Measurements from ENCODE around the gene RAB25. TPM values are rescaled to one million over a fixed set of nuclear protein-coding genes. Genes with fewer than 3 reads are reported as not detected.

RAB25 gene
- total RNA-seq, 3 donors from 2014 or later (not counting 1 experiment from before 2014, with no cell fraction given) = 0.82 TPM; not detected in 2

GRCh38 chr1:156097499-156098178 is 36.7 kb downstream of the RAB25 start:
- H3K4me3 ChIP-seq (ENCODE audit: low read length) = no peak overlapping the region
- H3K9me3 Mint-ChIP-seq = no peaks in the 10 kb centered on the region
- ATAC-seq = peak in 1 of 3 donors; percentile 1

DNA sequence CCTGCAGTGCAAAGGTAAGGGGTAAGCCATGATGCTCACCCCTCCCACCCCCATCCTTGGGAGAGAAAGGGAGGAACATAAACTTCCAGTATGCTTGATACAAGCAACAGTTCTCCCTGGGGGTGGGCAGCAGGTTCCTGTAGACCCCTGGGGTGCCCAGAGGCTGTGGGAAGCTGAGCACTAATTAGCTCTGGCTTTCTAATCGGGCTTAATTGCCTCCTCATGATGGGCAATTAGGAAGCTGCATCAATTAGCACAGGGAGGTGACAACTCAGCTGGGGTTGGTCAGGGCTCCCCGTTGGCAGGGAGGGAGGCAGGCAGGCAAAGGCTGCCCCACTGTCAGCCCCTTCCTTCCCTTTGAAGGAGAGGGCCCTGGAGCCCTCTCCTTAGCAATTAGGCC is 37.8 kb downstream of the RAB25 start:
- H3K27me3 ChIP-seq (ENCODE audit: control insufficient read depth, insufficient read depth, low read length) = no peaks in the 10 kb centered on the region
- Mint-ChIP-seq H3K27ac (peak overlapping the region in 1 of 2 donors; percentile 99), H3K36me3 (no peaks in the 10 kb centered on the region), H3K27me3 (ENCODE audit: low read depth in 2 of 2) (peaks cover 7 to 12% of the 10 kb centered on the region in 2 donors), H3K4me3 (no peak overlapping the region), H3K9me3 (no peaks in the 10 kb centered on the region), H3K4me1 (peaks cover 15 to 46% of the 10 kb centered on the region in 2 donors)
- DNase-seq (no peak), ATAC-seq (no peak)
- no peak overlapping the region for H3K4me3 ChIP-seq (ENCODE audit: low read length)
- no peaks in the 10 kb centered on the region for H3K9me3 ChIP-seq (ENCODE audit: control insufficient read depth, insufficient read depth, low read length)
- 79% methylated on average over 2 of the region's 2 CpGs for WGBS (ENCODE audit: insufficient coverage)
- no peak for TF ChIP-seq CTCF (IDR thresholded peaks at IDR 0.05)
- no peak overlapping the region for H3K27ac ChIP-seq (ENCODE audit: low read length)
- no peaks in the 10 kb centered on the region for H3K36me3 ChIP-seq (ENCODE audit: control insufficient read depth, insufficient read depth, low read length)
- peaks cover 32% of the 10 kb centered on the region for H3K4me1 ChIP-seq (ENCODE audit: control insufficient read depth, insufficient read depth, low read length)
- intact Hi-C loops (cut with micrococcal nuclease) = no loop called here

More at GRCh38 chr1:156097499-156098178, 36.7 kb downstream of the RAB25 start:
- H3K27ac ChIP-seq (ENCODE audit: low read length) = peak overlapping the region; percentile 85
- H3K4me1 ChIP-seq (ENCODE audit: control insufficient read depth, insufficient read depth, low read length) = peaks cover 25% of the 10 kb centered on the region
- Mint-ChIP-seq H3K36me3 (no peaks in the 10 kb centered on the region), H3K4me3 (no peak overlapping the region), H3K4me1 (peaks cover 15 to 36% of the 10 kb centered on the region in 2 donors), H3K27me3 (ENCODE audit: low read depth in 2 of 2) (peaks cover 7 to 9% of the 10 kb centered on the region in 2 donors), H3K27ac (peak overlapping the region; percentile 92 to 99)
- no peaks in the 10 kb centered on the region for H3K36me3 ChIP-seq (ENCODE audit: control insufficient read depth, insufficient read depth, low read length)
- H3K9me3 ChIP-seq (ENCODE audit: control insufficient read depth, insufficient read depth, low read length) = no peaks in the 10 kb centered on the region
- no peaks in the 10 kb centered on the region for H3K27me3 ChIP-seq (ENCODE audit: control insufficient read depth, insufficient read depth, low read length)
- intact Hi-C loops (cut with micrococcal nuclease) = loop anchor here (1.0 kb wide), 2 partner anchors 9 to 17 kb away; partner anchors contain the start of gene LMNA
- peak in 1 of 2 donors; percentile 60 for DNase-seq
- no peak for TF ChIP-seq CTCF (IDR thresholded peaks at IDR 0.05)
- 76% methylated on average over 4 of the region's 9 CpGs for WGBS (ENCODE audit: insufficient coverage)

DNA sequence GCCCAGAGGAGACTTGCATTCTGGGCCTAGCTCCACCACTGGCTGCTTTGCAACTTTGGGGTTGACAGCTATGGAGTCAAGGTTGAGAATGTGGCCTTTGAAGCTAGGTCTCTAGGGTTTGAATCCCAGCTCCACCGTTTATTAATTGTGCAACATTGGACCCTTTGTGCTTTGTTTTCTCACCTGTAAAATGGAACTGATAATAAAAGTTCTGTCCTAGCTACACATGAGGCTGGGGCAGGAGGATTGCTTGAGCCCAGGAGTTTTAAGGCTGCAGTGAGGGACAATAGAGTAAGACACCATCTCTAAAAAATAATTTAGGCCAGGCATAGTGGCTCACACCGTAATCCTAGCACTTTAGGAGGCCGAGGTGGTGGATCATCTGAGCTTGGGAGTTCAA is 38.3 kb downstream of the RAB25 start:
- Mint-ChIP-seq H3K4me3 (no peak overlapping the region), H3K9me3 (no peaks in the 10 kb centered on the region), H3K27ac (peak overlapping the region in 1 of 2 donors; percentile 99), H3K36me3 (no peaks in the 10 kb centered on the region), H3K27me3 (ENCODE audit: low read depth in 2 of 2) (peaks cover 7 to 11% of the 10 kb centered on the region in 2 donors), H3K4me1 (peaks cover 16 to 51% of the 10 kb centered on the region in 2 donors)
- 94% methylated on average over 3 of the region's 3 CpGs for WGBS (ENCODE audit: insufficient coverage)
- Histone ChIP-seq H3K36me3 (ENCODE audit: control insufficient read depth, insufficient read depth, low read length) (no peaks in the 10 kb centered on the region), H3K4me3 (ENCODE audit: low read length) (no peak overlapping the region), H3K27me3 (ENCODE audit: control insufficient read depth, insufficient read depth, low read length) (no peaks in the 10 kb centered on the region), H3K9me3 (ENCODE audit: control insufficient read depth, insufficient read depth, low read length) (no peaks in the 10 kb centered on the region), H3K27ac (ENCODE audit: low read length) (no peak overlapping the region), H3K4me1 (ENCODE audit: control insufficient read depth, insufficient read depth, low read length) (peaks cover 37% of the 10 kb centered on the region)
- DNase-seq = no peak
- ATAC-seq = no peak
- intact Hi-C loops (cut with micrococcal nuclease) = no loop called here
- no peak for TF ChIP-seq CTCF (IDR thresholded peaks at IDR 0.05)
